Right lobe of liver (tissue), 6 donors: ENCODE measurements around the gene LRP10. TPM values are rescaled to one million over a fixed set of nuclear protein-coding genes. Genes with fewer than 3 reads are reported as not detected.

Experiments used
- ATAC-seq, 4 donors: fragments of 200-7000 bp; cut with Tn5 transposase; one replicate each; pipeline ENCODE4 v1.9.1; 2020; ENCODE audit warnings: mild to moderate bottlenecking in 4 of 4, moderate library complexity in 4 of 4
- DNase-seq, 3 donors: peaks; one replicate each; pipeline ENCODE4 v3.0.0-alpha.2; 2020
- H3K27ac ChIP-seq, 3 donors: fragments of 200-600 bp; one replicate each; pipeline ENCODE4 v1.8.0; 2022
- H3K27me3 ChIP-seq, 2 donors: fragments of 200-600 bp; one replicate each; pipeline ENCODE4 v1.8.0; 2022
- H3K36me3 ChIP-seq, 4 donors: fragments of 200-600 bp; sonication (generic) in 1 of 4; one replicate each; pipeline versions ENCODE4 v1.5.1 to v1.8.0; 2017 to 2022; ENCODE audit warnings: control low read depth in 1 of 4
- H3K4me1 ChIP-seq, 4 donors: fragments of 200-600 bp; sonication (generic) in 1 of 4; one replicate each; pipeline versions ENCODE4 v1.5.1 to v1.8.0; 2017 to 2022; ENCODE audit warnings: control low read depth in 1 of 4
- H3K4me3 ChIP-seq, 3 donors: fragments of 200-600 bp; one replicate each; pipeline ENCODE4 v1.8.0; 2022
- H3K9me3 ChIP-seq, 4 donors: fragments of 200-600 bp; sonication (generic) in 1 of 4; one replicate each; pipeline versions ENCODE4 v1.5.1 to v1.8.0; 2017 to 2022; ENCODE audit warnings: control low read depth in 1 of 4
- CTCF ChIP-seq, 4 donors: fragments of 200-600 bp in 3 of 4; fragments of 450-650 bp in 1 of 4; IDR thresholded peaks; one replicate each; pipeline versions ENCODE4 v1.5.1 to v1.8.0; 2016 to 2022; ENCODE audit warnings: antibody characterized with exemption in 4 of 4, mild to moderate bottlenecking in 2 of 4
- POLR2A ChIP-seq: fragments of 450-650 bp; IDR thresholded peaks from one replicate; pipeline ENCODE4 v1.6.1; 2017; ENCODE audit warnings: antibody characterized with exemption, mild to moderate bottlenecking
- WGBS: methylation state at CpG from one replicate; pipeline ENCODE4 v1.1.6; 2018; ENCODE audit warnings: low coverage, low lambda C conversion rate; ENCODE audit not compliant: insufficient coverage; ENCODE audit errors: missing lambda C conversion rate; 5-methylcytosine and 5-hydroxymethylcytosine counted together
- intact Hi-C, 2 donors: fragments of 100-400 bp; cut with DNase I; formaldehyde crosslinking; loops; one replicate each; pipeline versions ENCODE4 v1.11.2 to v1.14.1; 2022
- total RNA-seq, 6 experiments: library from RNA; depleted of rRNA in 2 of 6; stranded (reverse); fragments of >200 nt in 2 of 6; fragmentation: NEBNext Ultra II Directional in 3 of 6; extraction: Animal tissue kit (Norgen Biotek cat#: 25700) in 3 of 6; gene quantifications; one replicate each; pipeline versions ENCODE4 v1.1.0 to v1.2.4, GENCODE V29; 2016 to 2023
- donor health status: DM: no; HTN: yes; CAD: no.
- donor health status: DM: no; HTN: no; CAD: no.
- donor health status: DM: no; HTN: no; CAD: no.
- donor health status: DM: no; HTN: yes; CAD: no.
- donor health status: DM: no; HTN: yes; CAD: no.

Gene LRP10
- total RNA-seq, 6 experiments from 2014 or later: 31.0 to 54.5 (median 44.6) TPM

GRCh38 chr14:22888662-22889061 lies 17.1 kb downstream of the LRP10 start:
- 100% methylated on average over 1 of the region's 4 CpGs for WGBS
- no peaks in the 10 kb centered on the region for H3K36me3 ChIP-seq
- no peaks in the 10 kb centered on the region for H3K4me1 ChIP-seq
- intact Hi-C loops: no loop called here
- H3K27ac ChIP-seq: no peak overlapping the region
- TF ChIP-seq CTCF (IDR thresholded peaks at IDR 0.05) (no peak), POLR2A (no peak)
- no peak for ATAC-seq
- H3K4me3 ChIP-seq: no peak overlapping the region
- no peak for DNase-seq
- no peaks in the 10 kb centered on the region for H3K27me3 ChIP-seq
- H3K9me3 ChIP-seq: no peaks in the 10 kb centered on the region

- H3K4me1 ChIP-seq: no peaks in the 10 kb centered on the region
- H3K36me3 ChIP-seq: no peaks in the 10 kb centered on the region
- H3K27ac ChIP-seq: no peak overlapping the region
- no peaks in the 10 kb centered on the region for H3K9me3 ChIP-seq
- TF ChIP-seq POLR2A (no peak), CTCF (IDR thresholded peaks at IDR 0.05) (no peak)
- no peak overlapping the region for H3K4me3 ChIP-seq
- H3K27me3 ChIP-seq: no peaks in the 10 kb centered on the region
- intact Hi-C loops: no loop called here
- whole genome bisulfite sequencing: 85% methylated on average over 1 of the region's 1 CpG
- no peak for DNase-seq
- ATAC-seq: no peak
These were observed 18.9 kb downstream of the LRP10 start for GRCh38 chr14:22890416-22890815.

- intact Hi-C loops: no loop called here
- no peaks in the 10 kb centered on the region for H3K36me3 ChIP-seq
- DNase-seq (no peak), ATAC-seq (no peak)
- no peaks in the 10 kb centered on the region for H3K9me3 ChIP-seq
- no peak overlapping the region for H3K27ac ChIP-seq
- H3K4me3 ChIP-seq: no peak overlapping the region
- TF ChIP-seq CTCF (IDR thresholded peaks at IDR 0.05): no peak
- no peak for TF ChIP-seq POLR2A
- WGBS: 80% methylated on average over 1 of the region's 7 CpGs
- H3K27me3 ChIP-seq: no peaks in the 10 kb centered on the region
- H3K4me1 ChIP-seq: no peaks in the 10 kb centered on the region
These were observed 20.9 kb downstream of the LRP10 start for GRCh38 chr14:22892488-22892887.

- WGBS: 84% methylated on average over 4 of the region's 4 CpGs
- Histone ChIP-seq H3K27ac (no peak overlapping the region), H3K27me3 (no peaks in the 10 kb centered on the region), H3K4me3 (no peak overlapping the region), H3K9me3 (no peaks in the 10 kb centered on the region), H3K4me1 (no peaks in the 10 kb centered on the region), H3K36me3 (no peaks in the 10 kb centered on the region)
- no peak for DNase-seq
- TF ChIP-seq CTCF (IDR thresholded peaks at IDR 0.05) (no peak), POLR2A (no peak)
- no peak for ATAC-seq
- intact Hi-C loops: no loop called here
These were observed 22.2 kb downstream of the LRP10 start for GRCh38 chr14:22893706-22894105.

- ATAC-seq (no peak), DNase-seq (no peak)
- H3K36me3 ChIP-seq: peaks cover 0 to 2% (median under 1%) of the 10 kb centered on the region in 4 donors
- 100% methylated on average over 1 of the region's 1 CpG for WGBS
- H3K9me3 ChIP-seq: no peaks in the 10 kb centered on the region
- H3K27me3 ChIP-seq: no peaks in the 10 kb centered on the region
- H3K4me3 ChIP-seq: no peak overlapping the region
- TF ChIP-seq CTCF (IDR thresholded peaks at IDR 0.05): no peak
- no peak for TF ChIP-seq POLR2A
- H3K4me1 ChIP-seq: no peaks in the 10 kb centered on the region
- intact Hi-C loops: no loop called here
- H3K27ac ChIP-seq: no peak overlapping the region
These were observed 23.9 kb downstream of the LRP10 start for GRCh38 chr14:22895402-22895801.
